ENCODE results near the gene MGAT4A. TPM values are rescaled to one million over a fixed set of nuclear protein-coding genes. Genes with fewer than 3 reads are reported as not detected.
"Not testable (repeated sequence)": the region's sequence is repeated elsewhere in the genome, so short reads cannot be mapped to it uniquely, and the experiment has no call there.

The MGAT4A gene
- total and polyA plus RNA-seq, 2 experiments from 2014 or later, result 4.1 to 5.8 TPM

DNA sequence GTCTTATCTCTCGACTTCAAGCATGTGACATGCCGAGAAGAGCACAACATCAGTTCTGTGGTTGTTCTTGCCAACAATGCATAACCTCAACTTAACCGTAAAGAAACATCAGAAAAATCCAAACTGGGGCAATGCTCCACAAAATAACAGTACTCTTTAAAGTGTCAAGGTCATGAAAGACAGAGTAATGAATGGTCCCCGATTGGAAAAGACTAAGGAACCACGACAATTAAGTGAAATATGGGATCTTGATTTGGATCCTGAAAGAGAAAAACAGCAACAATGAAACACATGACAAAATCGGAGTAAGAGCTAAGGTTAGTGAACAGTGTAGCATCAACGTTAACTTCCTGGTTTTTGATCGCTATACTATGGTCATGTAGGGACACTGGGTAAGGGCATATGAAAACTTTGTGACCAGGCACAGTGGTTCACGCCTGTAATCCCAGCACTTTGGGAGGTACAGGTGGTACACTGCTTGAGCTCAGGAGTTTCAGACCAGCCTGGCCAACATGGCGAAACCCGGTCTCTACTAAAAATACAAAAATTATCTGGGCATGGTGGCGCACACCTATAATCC is 67.3 kb downstream of the MGAT4A start:
- no peak overlapping the region for H3K4me3 ChIP-seq

DNA sequence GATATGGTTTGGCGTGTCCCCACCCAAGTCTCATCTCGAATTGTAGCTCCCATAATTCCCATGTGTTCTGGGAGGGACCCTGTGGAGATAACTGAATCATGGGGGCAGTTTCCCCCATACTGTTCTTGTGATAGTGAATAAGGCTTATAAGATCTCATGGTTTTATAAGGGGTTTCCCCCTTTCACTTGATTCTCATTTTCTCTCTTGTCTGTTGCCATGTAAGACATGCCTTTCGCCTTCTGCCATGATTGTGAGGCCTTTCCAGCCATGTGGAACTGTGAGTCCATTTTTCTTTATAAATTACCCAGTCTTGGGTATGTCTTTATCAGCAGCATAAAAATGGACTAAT is 71.5 kb downstream of the MGAT4A start:
- not testable (repeated sequence) for H3K27me3 ChIP-seq; DNase-seq (ENCODE audit: low read depth in 1 of 2, low spot score in 1 of 2); H3K36me3 ChIP-seq; H3K4me1 ChIP-seq (ENCODE audit: low read depth); H3K4me3 ChIP-seq; H3K27ac ChIP-seq; H3K9me3 ChIP-seq (ENCODE audit: low read depth)

More for the DNA sequence above, 67.3 kb downstream of the MGAT4A start:
- TF ChIP-seq, protein P1, sequence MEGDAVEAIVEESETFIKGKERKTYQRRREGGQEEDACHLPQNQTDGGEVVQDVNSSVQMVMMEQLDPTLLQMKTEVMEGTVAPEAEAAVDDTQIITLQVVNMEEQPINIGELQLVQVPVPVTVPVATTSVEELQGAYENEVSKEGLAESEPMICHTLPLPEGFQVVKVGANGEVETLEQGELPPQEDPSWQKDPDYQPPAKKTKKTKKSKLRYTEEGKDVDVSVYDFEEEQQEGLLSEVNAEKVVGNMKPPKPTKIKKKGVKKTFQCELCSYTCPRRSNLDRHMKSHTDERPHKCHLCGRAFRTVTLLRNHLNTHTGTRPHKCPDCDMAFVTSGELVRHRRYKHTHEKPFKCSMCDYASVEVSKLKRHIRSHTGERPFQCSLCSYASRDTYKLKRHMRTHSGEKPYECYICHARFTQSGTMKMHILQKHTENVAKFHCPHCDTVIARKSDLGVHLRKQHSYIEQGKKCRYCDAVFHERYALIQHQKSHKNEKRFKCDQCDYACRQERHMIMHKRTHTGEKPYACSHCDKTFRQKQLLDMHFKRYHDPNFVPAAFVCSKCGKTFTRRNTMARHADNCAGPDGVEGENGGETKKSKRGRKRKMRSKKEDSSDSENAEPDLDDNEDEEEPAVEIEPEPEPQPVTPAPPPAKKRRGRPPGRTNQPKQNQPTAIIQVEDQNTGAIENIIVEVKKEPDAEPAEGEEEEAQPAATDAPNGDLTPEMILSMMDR (IDR thresholded peaks at IDR 0.05; ENCODE audit: low read depth, low read length), result no peak
- no peaks in the 10 kb centered on the region for H3K9me3 ChIP-seq (ENCODE audit: low read depth)
- no peaks in the 10 kb centered on the region for H3K27me3 ChIP-seq
- H3K4me1 ChIP-seq (ENCODE audit: low read depth), result no peaks in the 10 kb centered on the region
- DNase-seq (ENCODE audit: low read depth in 1 of 2, low spot score in 1 of 2), result no peak
- H3K36me3 ChIP-seq, result no peaks in the 10 kb centered on the region
- H3K27ac ChIP-seq, result no peak overlapping the region

DNA sequence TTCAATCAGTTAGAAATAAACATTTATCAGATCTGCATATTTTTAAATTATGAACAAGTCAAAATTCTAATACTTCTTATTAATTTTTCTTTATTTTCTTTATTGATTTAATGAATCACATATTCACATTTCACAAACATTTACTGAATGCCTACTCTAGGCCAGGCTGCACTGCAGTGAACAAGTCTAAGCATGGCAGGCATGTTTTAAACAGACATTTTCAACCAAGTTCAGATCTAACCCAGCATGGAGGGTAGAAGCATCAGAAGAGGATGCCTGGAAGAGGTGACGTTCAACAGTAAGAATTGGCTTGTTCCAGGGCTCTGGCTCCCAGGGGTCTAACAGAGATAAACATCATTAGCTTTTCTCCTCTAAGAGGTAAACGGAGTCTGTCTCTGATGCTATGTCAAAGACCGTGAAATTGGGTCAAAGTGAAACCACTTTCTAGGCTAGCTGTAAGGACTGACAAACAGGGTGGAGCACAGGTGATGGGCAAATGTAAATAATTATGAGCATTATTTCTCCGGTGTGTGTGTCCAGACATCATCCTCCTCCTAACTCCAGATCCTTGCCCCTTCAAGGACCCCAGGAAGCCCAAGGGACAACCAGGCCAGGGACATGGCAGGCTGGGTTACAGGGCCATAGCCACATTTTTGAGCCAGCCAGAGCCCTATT is 72.0 kb downstream of the MGAT4A start:
- Histone ChIP-seq H3K4me3 (no peak overlapping the region), H3K9me3 (ENCODE audit: low read depth) (no peaks in the 10 kb centered on the region), H3K4me1 (ENCODE audit: low read depth) (no peaks in the 10 kb centered on the region), H3K27me3 (no peaks in the 10 kb centered on the region), H3K36me3 (no peaks in the 10 kb centered on the region), H3K27ac (no peak overlapping the region)
- TF ChIP-seq, protein P1 (IDR thresholded peaks at IDR 0.05; ENCODE audit: low read depth, low read length), result no peak
- no peak for DNase-seq (ENCODE audit: low read depth in 1 of 2, low spot score in 1 of 2)

DNA sequence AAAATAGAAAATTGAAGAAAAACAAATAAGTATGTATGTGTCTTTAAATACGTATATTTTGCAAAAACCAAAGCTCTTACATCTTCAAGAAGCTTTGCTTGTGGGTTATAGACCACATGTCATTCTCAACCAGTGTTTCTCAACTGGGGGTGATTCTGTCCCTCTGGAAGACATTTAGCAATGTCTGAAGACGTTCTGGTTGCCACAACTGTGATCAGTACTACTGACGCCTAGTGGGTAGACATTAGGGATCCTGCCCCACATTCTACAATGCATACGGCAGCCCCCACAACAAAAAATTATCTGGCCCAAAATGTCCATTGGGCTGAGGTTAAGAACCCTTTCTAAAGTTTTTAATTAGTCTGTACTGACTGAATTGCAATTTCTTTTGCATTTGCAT is 74.1 kb downstream of the MGAT4A start:
- Histone ChIP-seq H3K9me3 (ENCODE audit: low read depth) (no peaks in the 10 kb centered on the region), H3K4me3 (no peak overlapping the region), H3K27me3 (no peaks in the 10 kb centered on the region), H3K27ac (no peak overlapping the region), H3K36me3 (no peaks in the 10 kb centered on the region), H3K4me1 (ENCODE audit: low read depth) (no peaks in the 10 kb centered on the region)
- TF ChIP-seq, protein P1 (IDR thresholded peaks at IDR 0.05; ENCODE audit: low read depth, low read length), result no peak
- no peak for DNase-seq (ENCODE audit: low read depth in 1 of 2, low spot score in 1 of 2)

DNA sequence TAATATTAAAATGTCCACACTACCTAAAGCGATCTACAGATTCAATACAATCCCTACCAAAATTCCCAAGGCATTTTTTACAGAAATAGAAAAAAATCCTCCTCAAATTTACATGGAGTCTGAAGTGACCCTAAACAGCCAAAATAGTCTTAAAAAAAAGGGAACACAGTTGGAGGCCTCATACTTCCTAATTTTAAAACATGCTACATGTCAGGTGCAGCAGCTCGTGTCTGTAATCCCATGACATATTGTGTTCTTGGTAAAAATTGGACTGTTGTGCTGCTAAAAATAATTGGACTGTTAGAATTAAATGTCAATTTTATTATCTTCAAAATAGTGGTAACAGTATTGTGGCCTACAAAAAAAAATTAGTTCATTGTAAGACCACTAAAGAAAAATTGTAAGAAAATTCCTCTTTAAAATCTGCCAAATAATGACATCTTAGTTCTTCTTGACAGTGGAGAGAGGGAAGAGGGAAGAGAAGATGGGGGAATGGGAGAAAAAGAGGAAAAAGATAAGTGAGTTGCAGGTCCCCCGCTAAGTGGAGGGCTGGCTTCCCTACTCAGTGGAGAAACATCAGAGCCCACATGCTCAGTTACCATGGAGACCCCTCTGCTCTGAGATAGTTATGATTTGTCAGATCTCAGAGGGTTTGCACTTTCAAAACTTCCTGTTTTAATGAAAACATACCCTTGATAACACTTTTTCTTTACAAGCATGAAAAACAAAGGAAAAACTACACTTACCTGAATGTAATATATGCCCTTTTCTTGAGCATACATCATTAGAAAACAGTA is 76.0 kb downstream of the MGAT4A start:
- TF ChIP-seq, protein P1 (IDR thresholded peaks at IDR 0.05; ENCODE audit: low read depth, low read length), result no peak
- Histone ChIP-seq H3K4me3 (no peak overlapping the region), H3K27ac (no peak overlapping the region), H3K27me3 (no peaks in the 10 kb centered on the region), H3K4me1 (ENCODE audit: low read depth) (no peaks in the 10 kb centered on the region), H3K9me3 (ENCODE audit: low read depth) (no peaks in the 10 kb centered on the region), H3K36me3 (no peaks in the 10 kb centered on the region)
- no peak for DNase-seq (ENCODE audit: low read depth in 1 of 2, low spot score in 1 of 2)

DNA sequence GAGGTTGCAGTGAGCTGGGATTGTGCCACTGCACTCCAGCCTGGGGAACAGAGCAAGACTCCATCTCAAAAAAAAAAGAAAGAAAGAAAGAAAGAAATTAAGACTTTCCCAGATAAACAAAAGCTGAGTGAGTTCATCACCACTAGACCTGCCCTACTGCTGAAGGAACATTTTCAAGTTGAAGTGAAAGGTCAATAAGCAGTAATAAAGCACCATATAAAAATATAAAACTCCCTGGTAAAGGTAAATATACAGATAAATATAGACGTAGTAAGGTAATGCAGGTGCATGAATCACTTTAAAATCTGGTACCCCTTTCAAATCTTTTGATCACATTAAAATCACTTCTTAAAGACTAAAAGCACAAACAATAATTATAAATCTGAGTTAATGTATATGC is 79.9 kb downstream of the MGAT4A start:
- H3K4me1 ChIP-seq (ENCODE audit: low read depth), result no peaks in the 10 kb centered on the region
- no peak for DNase-seq (ENCODE audit: low read depth in 1 of 2, low spot score in 1 of 2)
- no peaks in the 10 kb centered on the region for H3K36me3 ChIP-seq
- H3K4me3 ChIP-seq, result no peak overlapping the region
- TF ChIP-seq, protein P1 (IDR thresholded peaks at IDR 0.05; ENCODE audit: low read depth, low read length), result no peak
- no peaks in the 10 kb centered on the region for H3K9me3 ChIP-seq (ENCODE audit: low read depth)
- no peaks in the 10 kb centered on the region for H3K27me3 ChIP-seq
- H3K27ac ChIP-seq, result no peak overlapping the region
